CD4-positive, alpha-beta T cell treated with Interferon alpha-2 for 1 hour (primary cell): ENCODE results near the gene SYT17.

Experiments
- DNase-seq, 2 donors: peaks; one replicate each; pipeline ENCODE4 v3.0.0-alpha.2; 2020 to 2022

Gene SYT17

DNA sequence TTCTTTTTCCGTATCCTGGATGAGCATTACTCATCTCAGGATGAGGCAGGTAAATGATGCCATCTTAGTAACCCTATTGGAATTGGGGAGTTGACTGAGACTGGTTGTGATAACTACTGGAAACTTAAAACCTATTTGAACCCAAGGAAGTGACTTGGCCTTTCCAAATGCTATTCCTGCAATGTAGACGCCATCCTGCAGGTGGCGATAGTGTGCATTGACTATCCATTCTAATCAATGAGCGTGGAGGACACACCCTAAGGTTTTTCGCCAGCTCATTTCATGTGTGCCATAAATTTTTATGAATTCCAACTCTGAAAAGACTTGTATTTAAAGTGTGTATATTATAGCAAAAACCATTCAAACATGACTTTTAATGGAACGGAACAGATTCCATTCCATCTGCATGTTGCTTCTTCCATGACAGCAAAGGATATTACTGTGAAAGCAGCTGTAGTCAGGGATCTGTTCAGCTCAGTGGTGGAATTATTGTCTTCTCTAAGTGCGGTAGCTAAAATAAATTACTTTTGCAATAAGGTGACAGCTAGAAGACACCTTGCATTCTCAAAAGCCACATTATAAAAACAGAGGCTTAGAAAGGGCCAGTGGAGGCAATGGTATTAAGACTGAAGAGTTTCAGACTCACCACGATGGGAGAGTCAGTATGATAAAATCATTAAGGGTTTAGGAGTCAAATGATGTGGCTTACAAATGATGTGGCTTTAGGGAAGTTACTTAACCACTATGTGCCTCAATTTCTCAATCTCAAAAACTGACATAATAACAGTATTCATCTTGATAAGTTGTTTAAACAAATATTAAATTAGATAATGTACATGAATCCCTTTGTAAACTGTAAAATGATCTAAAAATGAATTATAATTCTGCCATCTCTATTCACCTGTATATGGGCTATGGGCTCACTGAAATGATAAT is 55.5 kb downstream of the SYT17 start:
- DNase-seq, result peak in 1 of 2 donors; percentile 8

DNA sequence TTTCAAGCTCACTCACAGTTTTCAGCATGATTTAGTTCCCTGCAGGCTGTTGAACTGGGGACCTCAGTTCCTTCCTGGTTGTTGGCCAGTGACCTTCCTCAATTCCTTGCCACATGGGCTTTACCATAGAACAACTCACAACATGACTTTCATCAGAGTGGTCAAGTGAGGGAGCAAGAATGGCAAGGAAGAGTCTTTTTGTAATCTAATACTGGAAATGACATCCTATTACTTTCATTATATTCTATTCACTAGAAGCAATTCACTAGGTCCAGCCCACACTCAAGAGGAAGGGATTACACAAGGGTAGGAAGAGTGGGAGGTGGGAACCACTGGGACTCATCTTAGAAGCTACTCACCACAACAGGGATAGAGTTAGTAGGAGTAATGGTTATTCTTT is 57.6 kb downstream of the SYT17 start:
- no peak for DNase-seq

DNA sequence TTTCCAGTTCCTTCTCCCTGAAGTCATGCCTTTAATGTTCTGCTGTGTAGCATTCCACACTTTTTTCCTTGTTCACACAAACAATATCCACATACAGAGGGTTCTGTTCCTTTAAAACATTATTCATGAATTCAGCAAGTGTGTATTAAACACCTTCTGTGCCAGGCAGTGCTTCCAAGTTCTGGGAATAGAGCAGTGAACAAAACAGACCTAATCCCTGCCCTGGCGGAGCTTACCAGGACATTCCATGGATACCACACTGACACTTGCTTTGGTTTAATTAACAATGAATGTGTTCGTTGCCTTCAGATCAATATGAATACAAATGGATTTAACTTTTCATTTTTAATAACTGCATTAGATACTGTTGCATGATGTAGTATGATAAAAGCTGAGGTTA is 59.6 kb downstream of the SYT17 start:
- no peak for DNase-seq

DNA sequence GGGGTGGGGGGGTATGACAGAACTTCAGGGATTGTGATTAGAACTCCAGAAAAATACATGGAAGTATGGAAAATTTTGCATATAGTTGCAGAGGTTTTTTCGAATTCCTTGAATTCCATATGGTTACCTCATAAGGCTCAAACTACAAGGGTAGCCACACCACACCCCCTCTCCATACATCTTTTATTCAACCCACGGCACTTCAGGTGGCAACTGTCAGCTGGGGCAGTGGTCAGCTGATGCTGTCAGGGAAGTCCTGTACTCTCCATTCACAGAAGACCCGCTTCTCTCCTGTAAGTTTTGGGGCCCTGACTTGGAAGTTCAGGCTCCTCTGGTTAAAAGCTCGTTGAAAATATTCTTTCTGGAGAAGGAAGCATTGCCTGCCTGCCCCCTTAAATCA is 60.0 kb downstream of the SYT17 start:
- no peak for DNase-seq

DNA sequence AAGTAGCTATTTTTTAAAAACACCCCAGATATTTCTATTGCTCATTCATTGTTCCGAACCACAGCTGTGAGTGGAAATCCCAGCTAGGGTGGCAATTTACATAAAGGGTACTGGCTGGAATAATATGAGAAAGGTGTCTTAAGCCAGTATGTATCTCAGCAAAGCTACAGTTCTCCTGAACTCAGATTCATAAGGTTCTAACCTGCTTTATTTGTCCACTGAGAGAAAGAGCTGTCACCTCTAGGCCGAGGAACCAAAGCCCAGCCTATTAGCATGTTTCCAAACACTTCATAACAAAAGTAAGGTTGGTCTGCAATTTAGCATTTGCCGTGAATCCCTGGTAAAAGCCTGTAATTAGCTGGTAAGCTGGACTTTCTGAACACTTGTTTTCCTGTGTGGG is 60.5 kb downstream of the SYT17 start:
- DNase-seq, result no peak

DNA sequence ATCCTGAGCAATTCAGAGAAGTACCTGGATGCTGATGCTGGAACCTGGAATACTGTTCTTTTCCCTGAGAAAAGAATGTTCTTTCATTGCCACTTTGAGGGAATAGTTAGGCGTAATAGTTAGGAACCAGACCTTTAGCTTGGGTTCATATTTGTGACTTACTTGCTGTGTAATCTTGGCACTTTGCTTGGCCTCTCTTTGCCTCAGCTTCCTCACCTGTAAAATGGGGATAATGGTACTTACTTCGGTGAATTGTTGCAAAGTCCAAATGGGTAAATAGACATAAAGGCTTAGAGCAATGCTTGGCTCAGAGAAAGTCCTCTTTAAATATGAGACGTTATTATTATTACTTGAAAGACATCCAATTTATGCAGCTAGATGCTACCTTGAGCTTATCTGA is 62.5 kb downstream of the SYT17 start:
- DNase-seq, result no peak

DNA sequence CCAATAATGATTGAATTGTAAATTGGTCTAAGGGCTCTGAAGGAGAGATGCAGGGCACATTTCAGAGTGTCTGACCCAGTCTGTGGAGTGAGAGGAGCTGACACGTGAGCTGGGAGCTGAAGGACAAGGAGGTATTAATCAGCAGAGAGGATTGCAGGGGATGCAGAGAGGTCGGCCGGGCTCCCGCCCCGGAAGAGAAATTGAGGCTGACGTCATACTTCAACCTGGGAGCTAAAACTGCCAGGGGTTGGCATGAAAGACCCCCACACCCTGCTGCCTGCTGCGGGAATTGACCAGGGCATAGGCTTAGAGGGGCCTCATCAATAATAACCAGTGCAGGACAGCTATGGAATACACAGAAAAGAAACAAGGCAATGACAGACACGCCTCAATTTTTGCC is 63.8 kb downstream of the SYT17 start:
- no peak for DNase-seq

DNA sequence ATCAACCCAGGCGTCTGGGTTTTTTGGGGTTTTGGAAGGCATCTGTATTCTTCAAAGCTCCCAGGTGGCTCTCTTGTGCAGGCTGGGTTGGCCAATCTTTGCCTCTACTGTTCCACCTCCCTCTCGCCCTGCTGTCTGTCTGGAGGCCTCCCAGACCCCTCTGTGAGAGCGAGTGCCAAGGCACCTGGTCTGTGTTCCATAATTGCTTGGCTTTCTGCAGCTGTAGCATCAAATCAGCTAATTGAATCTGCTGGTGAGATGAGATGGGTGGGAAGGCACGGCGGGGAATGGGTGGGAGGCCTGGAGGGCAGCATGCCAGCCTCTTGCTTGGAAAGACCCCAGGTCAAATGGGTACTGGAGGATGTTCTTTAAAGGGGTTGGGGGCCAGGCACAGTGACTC is 64.9 kb downstream of the SYT17 start:
- DNase-seq, result no peak

DNA sequence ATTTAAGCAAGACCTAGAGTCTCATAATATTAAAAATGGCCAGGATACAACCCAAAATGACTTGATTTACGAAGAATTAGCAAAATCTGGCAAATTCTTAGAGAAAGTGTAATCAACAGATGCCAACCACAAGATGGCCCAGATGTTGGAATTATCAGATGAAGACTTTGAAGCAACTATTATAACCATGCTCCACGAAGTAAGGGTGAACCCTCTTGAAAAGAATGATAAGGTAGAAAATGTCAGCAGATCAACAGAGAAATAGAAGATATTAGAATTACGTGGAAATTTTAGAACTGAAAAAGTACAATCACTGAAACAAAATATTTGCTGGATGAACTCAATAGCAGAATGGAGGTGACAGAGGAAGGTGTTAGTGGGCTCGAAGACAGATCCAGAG is 67.4 kb downstream of the SYT17 start:
- no peak for DNase-seq

DNA sequence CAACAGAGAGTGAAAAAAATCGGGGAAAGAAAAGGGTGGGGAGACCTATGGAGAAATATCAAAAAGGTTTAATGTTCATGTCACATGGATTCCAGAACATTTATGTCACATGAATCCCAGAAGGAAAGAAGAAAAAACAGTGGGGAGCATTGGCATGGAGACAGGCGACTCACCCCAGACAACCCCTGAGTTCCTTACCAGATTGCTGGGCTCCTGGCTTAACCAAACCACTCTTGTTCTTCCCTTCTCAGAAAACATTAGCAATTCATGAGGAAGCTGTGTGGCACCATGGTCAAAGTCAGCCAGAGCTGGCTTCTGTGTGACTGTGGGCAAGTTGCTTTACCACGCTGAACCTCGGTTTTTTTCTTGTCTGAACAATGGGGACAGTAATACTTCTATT is 67.8 kb downstream of the SYT17 start:
- DNase-seq, result no peak

DNA sequence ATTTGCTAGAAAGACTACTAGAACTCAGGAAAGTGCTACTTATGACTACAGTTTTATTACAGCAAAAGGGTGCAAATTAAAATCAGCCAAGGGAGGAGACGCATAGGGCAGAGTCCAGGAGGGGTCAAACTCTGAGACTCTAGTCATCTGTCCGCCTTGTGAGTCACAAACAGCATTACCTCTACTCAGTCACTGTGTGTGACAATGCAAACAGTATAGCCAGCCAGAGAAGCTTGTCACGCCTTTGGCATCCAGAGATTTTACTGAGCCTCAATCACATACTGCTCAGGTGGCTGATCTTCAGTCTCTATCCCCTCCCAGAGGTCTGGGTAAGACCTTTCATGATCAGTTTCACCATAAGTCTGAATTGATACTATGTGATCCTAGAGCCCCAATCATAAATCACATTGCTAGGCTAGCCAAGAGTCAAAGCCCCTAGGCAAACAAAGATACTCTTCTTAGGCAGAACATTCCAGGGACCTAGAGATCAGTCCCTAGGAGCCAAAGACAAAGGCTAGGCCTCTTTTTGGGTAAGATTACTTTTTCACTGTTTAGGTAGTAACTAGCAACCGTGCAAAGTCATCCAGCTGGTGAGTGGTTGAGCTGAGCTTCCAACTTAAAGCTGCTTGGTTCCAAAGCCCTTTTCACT is 68.6 kb downstream of the SYT17 start:
- no peak for DNase-seq

DNA sequence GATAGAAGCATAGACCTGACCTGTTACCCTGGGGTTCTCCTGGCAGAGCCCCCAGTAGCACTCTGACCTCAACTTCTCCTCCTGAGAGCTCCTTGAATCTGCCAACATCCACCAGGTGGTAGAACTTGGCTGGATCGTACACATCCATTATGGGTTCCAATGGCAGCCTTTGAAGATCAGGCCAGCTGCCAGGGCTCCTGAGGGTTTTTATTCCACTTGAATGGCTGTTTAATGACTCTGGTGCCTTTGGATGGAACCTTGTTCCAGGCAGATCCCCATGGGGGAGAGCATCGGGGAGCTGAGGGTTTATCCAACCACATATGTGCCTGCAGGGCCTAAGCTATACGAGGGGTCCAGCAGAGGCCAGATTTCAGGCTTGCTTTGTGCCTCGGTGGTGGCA is 70.4 kb downstream of the SYT17 start:
- DNase-seq, result no peak

DNA sequence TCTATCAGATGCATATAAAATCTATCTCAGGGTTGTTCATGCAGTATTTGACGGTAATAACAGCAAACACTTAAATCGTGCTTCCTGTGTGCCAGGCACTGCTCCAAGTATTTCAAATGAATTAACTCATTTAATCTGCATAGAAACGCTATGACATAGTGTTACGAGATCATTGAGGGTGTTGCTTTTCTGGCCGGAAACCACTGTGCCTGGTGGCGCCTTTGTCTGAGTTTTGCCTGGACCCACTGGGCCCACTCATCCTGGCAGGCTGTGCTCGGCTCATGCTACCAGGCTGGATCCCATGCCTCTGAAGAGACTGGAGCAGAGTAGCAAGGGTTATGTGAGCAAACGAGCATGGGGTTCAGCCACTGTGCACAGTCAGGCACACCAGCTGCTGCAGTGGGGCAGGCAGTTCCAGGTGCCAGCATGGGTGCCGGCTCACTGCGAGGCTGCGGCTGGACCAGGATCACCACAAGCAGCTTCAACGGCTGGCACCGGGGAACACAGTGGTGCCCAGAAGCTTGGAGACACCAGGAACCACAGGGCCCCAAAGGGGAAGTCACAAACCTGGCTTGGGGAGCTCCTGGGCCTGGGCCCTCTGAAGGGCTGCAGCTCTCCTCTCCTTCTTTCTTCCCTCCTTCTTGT is 71.6 kb downstream of the SYT17 start:
- no peak for DNase-seq

DNA sequence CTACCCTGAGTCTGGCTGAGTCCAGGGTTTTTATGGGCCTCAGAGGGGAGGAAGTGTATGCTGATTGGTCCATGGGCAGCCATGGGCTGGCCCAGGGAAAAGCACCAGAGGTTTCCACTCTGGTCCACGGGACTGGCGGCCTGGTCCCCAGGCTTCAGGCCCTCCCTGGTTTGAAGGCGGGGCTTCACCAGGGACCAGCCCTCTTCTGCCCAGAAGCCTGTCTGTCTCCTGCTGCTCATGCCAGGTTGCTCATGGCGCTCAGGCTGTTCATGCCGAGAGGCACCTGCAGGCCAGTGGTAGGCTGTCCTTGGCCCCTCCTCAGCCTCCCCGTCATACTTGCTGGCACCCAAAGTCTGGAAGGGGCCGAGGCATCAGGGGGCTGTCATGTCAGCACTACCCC is 72.5 kb downstream of the SYT17 start:
- DNase-seq, result no peak

DNA sequence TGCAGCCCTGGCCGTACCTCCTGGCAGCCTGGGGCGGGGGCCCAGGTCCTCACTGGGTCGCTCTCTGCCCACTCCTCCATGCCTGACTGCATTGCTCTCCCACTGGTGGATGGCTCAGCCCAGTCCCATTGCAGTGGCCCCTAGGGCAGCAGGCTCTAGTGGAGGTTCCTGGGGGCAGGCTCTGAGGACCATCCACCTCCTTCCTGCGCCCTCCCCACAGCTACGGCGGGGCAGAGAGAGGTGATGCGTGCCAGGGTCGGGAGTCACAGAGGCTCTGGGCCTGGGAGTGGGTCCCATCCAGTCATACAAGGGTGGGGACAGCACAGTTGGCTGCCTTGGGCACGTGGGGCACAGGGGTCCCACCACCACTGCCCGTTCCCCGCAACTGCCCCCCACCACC is 73.5 kb downstream of the SYT17 start:
- DNase-seq, result no peak

DNA sequence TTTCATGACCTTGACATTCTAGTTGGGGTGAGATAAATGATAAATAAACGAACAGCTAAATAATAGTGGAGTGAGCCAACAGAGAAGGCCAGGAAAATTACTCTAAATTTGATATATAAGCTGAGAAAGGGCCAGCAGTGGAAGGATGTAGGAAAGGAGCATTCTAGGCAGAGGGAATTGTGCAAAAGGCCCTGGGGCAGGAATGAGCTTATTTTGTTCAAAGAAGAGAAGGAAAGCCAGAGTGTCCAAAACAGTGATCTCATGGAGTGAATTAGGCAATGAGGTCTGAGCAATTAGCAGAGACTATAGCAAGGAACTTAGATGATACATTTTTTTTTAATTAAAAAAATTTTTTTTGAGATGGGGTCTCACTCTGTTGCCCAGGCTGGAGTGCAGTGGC is 74.1 kb downstream of the SYT17 start:
- DNase-seq, result no peak

DNA sequence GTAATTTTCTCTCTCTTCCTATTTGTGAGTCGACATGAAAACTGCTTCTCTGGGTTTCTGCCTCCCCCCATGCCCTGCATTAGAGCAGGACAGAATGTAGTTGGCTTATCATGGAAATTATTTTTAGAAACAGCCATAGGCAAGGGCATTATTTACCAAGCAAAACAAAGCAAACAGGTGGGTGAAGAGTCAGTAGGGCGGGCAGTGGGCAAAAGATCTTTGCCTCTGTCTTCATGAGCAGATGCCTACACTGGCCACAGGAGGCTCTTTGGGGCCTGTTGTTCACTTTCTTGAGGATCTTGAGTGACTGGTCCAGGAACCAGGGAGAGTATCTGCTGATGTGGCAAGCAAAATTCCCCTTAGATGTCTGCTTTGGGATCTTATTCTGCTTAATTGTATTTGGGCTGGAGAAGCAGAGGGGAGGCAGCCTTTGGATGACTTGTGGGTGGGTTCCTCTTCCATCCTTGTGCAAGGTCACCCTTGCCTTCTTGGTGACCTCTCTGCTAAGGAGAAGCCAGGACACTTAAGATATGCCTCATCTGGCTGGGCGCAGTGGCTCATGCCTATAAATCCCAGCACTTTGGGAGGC is 75.0 kb downstream of the SYT17 start:
- no peak for DNase-seq

DNA sequence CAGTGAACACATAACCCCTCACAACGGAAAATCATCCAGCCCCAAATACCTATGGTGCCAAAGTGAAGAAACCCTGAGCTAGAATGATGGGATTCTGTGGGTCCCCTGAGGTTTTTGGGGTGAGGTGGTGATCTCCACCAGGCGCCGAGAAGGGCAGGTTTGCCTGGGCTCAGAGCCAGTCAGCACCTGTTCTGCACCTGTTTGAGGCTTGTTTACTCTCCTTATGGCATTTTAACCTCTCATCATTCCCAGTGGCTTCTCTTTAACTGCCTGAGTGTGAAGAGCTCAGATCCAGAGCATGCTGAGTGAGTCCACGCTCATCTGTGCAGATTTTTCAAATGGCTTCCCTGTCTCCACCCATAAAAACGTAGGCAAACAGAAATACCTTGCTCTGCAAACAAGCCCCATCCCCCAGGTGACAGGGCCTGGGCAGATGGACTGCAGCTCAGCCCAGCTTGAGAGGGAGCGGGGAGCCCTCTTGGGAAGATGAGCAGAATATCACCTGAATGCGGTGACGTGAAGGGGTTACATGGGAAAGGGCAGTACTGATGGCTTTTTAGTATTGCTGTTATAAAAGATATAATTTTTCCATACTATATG is 77.4 kb downstream of the SYT17 start:
- DNase-seq, result no peak

DNA sequence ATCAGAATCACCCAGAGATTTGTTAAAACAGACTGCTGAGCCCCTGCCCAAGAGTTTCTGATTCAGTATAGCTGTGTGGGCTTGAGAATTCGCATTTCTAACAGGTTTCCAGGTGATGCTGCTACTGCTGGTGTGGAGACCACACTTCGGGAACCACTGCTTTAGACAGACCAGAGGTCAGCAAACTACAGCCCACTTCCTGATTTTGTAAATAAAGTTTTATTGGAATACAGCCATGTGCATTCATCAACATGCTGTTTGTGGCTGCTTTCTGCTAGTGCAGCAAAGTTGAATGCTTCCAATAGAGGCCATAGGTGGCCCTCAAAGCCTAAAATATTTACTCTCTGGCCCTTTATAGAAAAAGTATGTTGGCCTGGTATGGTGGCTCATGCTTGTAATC is 84.9 kb downstream of the SYT17 start:
- no peak for DNase-seq

DNA sequence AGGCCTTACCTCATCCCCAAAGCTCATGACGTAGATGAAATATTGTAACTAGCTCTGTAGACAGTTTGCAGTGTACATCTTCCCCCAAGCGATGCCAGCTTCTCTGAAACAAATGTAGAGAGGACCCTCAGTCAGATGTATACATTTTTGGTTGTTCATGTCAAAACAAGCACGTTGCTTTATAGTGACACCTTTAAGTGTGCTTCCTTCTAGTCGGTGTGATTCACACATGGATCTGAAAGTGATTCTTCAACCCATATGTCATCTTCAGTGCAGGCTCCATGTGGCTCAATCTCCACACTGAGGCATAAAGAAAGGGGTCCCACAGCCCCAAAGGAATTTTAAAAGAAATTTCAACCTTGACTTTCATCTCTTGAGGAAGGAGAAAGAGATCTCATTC is 86.6 kb downstream of the SYT17 start:
- no peak for DNase-seq

DNA sequence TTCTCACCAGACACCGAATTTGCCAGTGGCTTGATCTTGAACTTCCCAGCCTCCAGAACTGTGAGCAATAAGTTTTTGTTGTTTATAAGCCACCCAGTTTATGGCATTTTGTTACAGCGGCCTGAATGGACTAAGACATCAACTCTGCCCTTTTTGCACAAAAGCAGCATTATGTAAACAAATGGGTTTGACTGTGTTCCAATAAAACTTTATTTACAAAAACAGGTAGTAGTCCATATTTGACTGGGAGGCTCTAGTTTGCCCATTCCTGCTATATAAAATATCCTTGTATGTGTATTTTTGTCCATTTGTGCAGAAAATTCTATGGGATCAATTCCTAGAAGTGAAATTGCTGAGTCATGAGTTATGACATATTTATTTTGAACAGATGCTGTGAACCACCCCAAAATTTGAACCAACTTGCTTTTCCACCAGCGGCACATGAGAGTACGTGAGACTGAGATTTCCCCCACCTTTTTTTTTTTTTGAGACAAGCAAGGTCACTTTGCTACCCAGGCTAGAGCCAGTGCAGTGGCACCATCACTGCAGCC is 96.2 kb downstream of the SYT17 start:
- no peak for DNase-seq

DNA sequence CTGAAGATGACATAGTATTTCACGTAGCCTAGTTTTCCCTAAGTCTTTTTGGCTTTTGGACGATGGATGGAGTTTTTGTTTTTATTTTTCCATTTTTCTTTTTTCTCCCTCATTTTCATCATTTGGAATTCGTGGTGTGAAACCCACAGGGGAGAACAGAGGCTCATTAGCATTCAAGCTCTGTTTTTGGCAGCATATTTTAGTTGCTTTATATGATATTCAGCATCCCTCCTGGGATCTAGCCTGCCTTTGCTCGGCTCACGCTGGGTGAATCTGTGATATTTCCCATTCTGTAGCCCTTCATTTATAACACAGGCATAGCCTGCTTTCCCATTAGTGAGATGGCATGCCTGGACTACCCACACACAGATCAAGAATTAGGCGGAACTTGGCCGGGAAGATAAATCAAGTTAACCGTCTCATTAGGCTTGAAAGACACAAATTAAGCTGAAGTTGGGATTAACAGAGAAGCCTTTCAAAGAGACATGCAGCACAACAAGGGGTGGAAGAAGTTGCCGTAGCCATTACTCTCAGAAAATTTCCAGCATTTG is 97.4 kb downstream of the SYT17 start:
- DNase-seq, result no peak

DNA sequence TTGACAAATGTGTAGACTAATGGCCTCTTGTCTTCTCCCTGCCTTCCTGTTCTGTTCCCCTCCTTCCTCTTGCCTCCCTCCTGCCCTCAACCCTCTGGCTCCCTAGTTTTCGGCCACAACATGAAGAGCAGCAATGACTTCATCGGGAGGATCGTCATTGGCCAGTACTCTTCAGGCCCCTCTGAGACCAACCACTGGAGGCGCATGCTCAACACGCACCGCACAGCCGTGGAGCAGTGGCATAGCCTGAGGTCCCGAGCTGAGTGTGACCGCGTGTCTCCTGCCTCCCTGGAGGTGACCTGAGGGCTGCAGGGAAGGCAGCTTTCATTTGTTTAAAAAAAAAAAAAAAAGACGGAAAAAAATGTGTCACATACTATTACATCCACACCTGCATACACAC is 98.7 kb downstream of the SYT17 start:
- DNase-seq, result no peak
